Endodermal cell (in vitro differentiated cells): ENCODE data around the gene RAB20. TPM values are rescaled to one million over a fixed set of nuclear protein-coding genes. Genes with fewer than 3 reads are reported as not detected.

ENCODE experiments used
- DNase-seq: peaks from one replicate; pipeline ENCODE4 v3.0.0-alpha.2; 2017
- H3K27ac ChIP-seq: 2 replicates; pipeline ENCODE4 v1.5.1; 2013; ENCODE audit warnings: mild to moderate bottlenecking, low read depth, low read length, moderate library complexity
- H3K27me3 ChIP-seq: 2 replicates; pipeline ENCODE4 v1.6.1; 2013; ENCODE audit warnings: mild to moderate bottlenecking, low read length, moderate library complexity; ENCODE audit not compliant: insufficient read depth, control insufficient read depth, poor library complexity, severe bottlenecking
- H3K36me3 ChIP-seq: 2 replicates; pipeline ENCODE4 v1.7.0; 2013; ENCODE audit warnings: mild to moderate bottlenecking, low read length, moderate library complexity; ENCODE audit not compliant: control insufficient read depth, insufficient read depth
- H3K4me1 ChIP-seq: one replicate; pipeline ENCODE4 v1.7.0; 2013; ENCODE audit warnings: low read length; ENCODE audit not compliant: control insufficient read depth, insufficient read depth
- H3K4me3 ChIP-seq: 2 replicates; pipeline ENCODE4 v1.5.1; 2013; ENCODE audit warnings: mild to moderate bottlenecking, low read length, moderate library complexity
- H3K9ac ChIP-seq: 2 replicates; pipeline ENCODE4 v1.6.1; 2013; ENCODE audit warnings: mild to moderate bottlenecking, low read length, moderate library complexity; ENCODE audit not compliant: poor library complexity, severe bottlenecking; ENCODE audit errors: extremely low read depth
- H3K9me3 ChIP-seq: 2 replicates; pipeline ENCODE4 v1.6.1; 2013; ENCODE audit warnings: mild to moderate bottlenecking, low read length, moderate library complexity; ENCODE audit not compliant: control insufficient read depth
- H3K27ac Mint-ChIP-seq: 2 replicates; pipeline ENCODE4 v1.8.0; 2020; ENCODE audit warnings: mixed read lengths
- H3K27me3 Mint-ChIP-seq: 2 replicates; pipeline ENCODE4 v1.8.0; 2021; ENCODE audit warnings: mild to moderate bottlenecking, mixed read lengths; ENCODE audit not compliant: insufficient read depth
- H3K36me3 Mint-ChIP-seq: 2 replicates; pipeline ENCODE4 v1.8.0; 2020; ENCODE audit warnings: low read depth, mixed read lengths
- H3K4me1 Mint-ChIP-seq: 2 replicates; pipeline ENCODE4 v1.8.0; 2020; ENCODE audit warnings: mixed read lengths
- H3K4me3 Mint-ChIP-seq: 2 replicates; pipeline ENCODE4 v1.8.0; 2020; ENCODE audit warnings: mild to moderate bottlenecking, moderate library complexity, mixed read lengths
- H3K9me3 Mint-ChIP-seq: 2 replicates; pipeline ENCODE4 v1.8.0; 2020; ENCODE audit warnings: mild to moderate bottlenecking, mixed read lengths
- CTCF ChIP-seq: fragments of 200-600 bp; sonication (generic); conservative IDR thresholded peaks from 2 replicates; pipeline ENCODE4 v1.5.0; 2021; ENCODE audit warnings: antibody characterized with exemption, mild to moderate bottlenecking
- WGBS, 2 experiments: methylation state at CpG; one replicate each; pipeline versions ENCODE4 v1.1.5 to v1.1.7; 2013; ENCODE audit warnings: missing lambda C conversion rate in 2 of 2, mixed read lengths in 1 of 2; ENCODE audit not compliant: insufficient coverage in 1 of 2, insufficient read length in 1 of 2; 5-methylcytosine and 5-hydroxymethylcytosine counted together
- total RNA-seq, 2 donors: library from RNA; stranded (reverse); fragmentation: NEBNext Ultra II Directional in 1 of 2; extraction: Animal tissue kit (Norgen Biotek cat#: 25700) in 1 of 2; gene quantifications; 2 replicates in 1 of 2; 3 replicates in 1 of 2; pipeline ENCODE4 v1.2.1, GENCODE V29; 2021

RAB20 gene
- total RNA-seq, 2 donors from 2014 or later, result 12.6 to 14.2 TPM

GRCh38 chr13:110559986-110560385 lies 1.5 kb downstream of the RAB20 start:
- Histone ChIP-seq H3K27ac (no peak overlapping the region), H3K9me3 (no peaks in the 10 kb centered on the region), H3K27me3 (no peaks in the 10 kb centered on the region), H3K4me1 (no peaks in the 10 kb centered on the region), H3K36me3 (peaks cover 11% of the 10 kb centered on the region), H3K4me3 (peak overlapping the region; percentile 98), H3K9ac (peak overlapping the region; percentile 58)
- no peak for DNase-seq
- Mint-ChIP-seq H3K9me3 (peaks cover 2% of the 10 kb centered on the region), H3K36me3 (peaks cover 19% of the 10 kb centered on the region), H3K4me1 (peaks cover 32% of the 10 kb centered on the region), H3K4me3 (peak overlapping the region; percentile 80), H3K27ac (no peak overlapping the region), H3K27me3 (peaks cover 6% of the 10 kb centered on the region)
- 79 to 89% methylated on average over 5 to 6 of the region's 6 CpGs for WGBS, 2 experiments
- no peak for TF ChIP-seq CTCF

- peak overlapping the region; percentile 98 for H3K4me3 ChIP-seq
- no peak overlapping the region for H3K9ac ChIP-seq
- H3K36me3 ChIP-seq, result peaks cover 11% of the 10 kb centered on the region
- peaks cover 2% of the 10 kb centered on the region for H3K9me3 Mint-ChIP-seq
- H3K27me3 Mint-ChIP-seq, result peaks cover 6% of the 10 kb centered on the region
- no peaks in the 10 kb centered on the region for H3K27me3 ChIP-seq
- H3K4me3 Mint-ChIP-seq, result peak overlapping the region; percentile 80
- H3K27ac Mint-ChIP-seq, result no peak overlapping the region
- H3K36me3 Mint-ChIP-seq, result peaks cover 19% of the 10 kb centered on the region
- no peak for TF ChIP-seq CTCF
- peaks cover 3% of the 10 kb centered on the region for H3K4me1 ChIP-seq
- 83 to 87% methylated on average over 11 to 15 of the region's 15 CpGs for WGBS, 2 experiments
- H3K4me1 Mint-ChIP-seq, result peaks cover 28% of the 10 kb centered on the region
- DNase-seq, result no peak
- H3K27ac ChIP-seq, result no peak overlapping the region
- no peaks in the 10 kb centered on the region for H3K9me3 ChIP-seq
Measured at GRCh38 chr13:110559429-110559943, 2.0 kb downstream of the RAB20 start.

GRCh38 chr13:110557610-110558305 lies 3.8 kb downstream of the RAB20 start:
- Histone ChIP-seq H3K27ac (no peak overlapping the region), H3K9ac (no peak overlapping the region), H3K27me3 (no peaks in the 10 kb centered on the region), H3K4me1 (peaks cover 5% of the 10 kb centered on the region), H3K4me3 (no peak overlapping the region), H3K9me3 (no peaks in the 10 kb centered on the region), H3K36me3 (peaks cover 11% of the 10 kb centered on the region)
- Mint-ChIP-seq H3K36me3 (peaks cover 19% of the 10 kb centered on the region), H3K4me3 (no peak overlapping the region), H3K27me3 (peaks cover 3% of the 10 kb centered on the region), H3K27ac (no peak overlapping the region), H3K4me1 (peaks cover 23% of the 10 kb centered on the region), H3K9me3 (peaks cover 2% of the 10 kb centered on the region)
- no peak for TF ChIP-seq CTCF
- DNase-seq, result no peak
- WGBS, 2 experiments, result 93 to 96% methylated on average over 15 to 23 of the region's 23 CpGs
